Measurements from ENCODE around the gene ACKR2.

The ACKR2 gene

GRCh38 chr3:42884324-42884723 lies 75.1 kb downstream of the ACKR2 start:
- Histone ChIP-seq H3K14ac (ENCODE audit: low read length) (no peak overlapping the region), H2BK120ac (ENCODE audit: insufficient read depth, low read length, poor library complexity) (no peak overlapping the region), H3K27me3 (ENCODE audit: insufficient read depth, low read length) (no peaks in the 10 kb centered on the region)

GRCh38 chr3:42886294-42886822 lies 77.1 kb downstream of the ACKR2 start:
- H3K36me3 ChIP-seq (ENCODE audit: control insufficient read depth in 1 of 2, insufficient read depth in 2 of 2, low read length in 2 of 2): no peaks in the 10 kb centered on the region
- no peak overlapping the region for H4K8ac ChIP-seq (ENCODE audit: low read depth, low read length)
- H3K4ac ChIP-seq (ENCODE audit: low read depth, low read length): no peak overlapping the region
- H2BK5ac ChIP-seq (ENCODE audit: low read depth, low read length, poor library complexity): no peak overlapping the region
- H2AK5ac ChIP-seq (ENCODE audit: low read length): no peak overlapping the region
- no peaks in the 10 kb centered on the region for H3K9me3 ChIP-seq (ENCODE audit: insufficient read depth, low read depth, low read length)
- no peaks in the 10 kb centered on the region for H3K4me1 ChIP-seq (ENCODE audit: control insufficient read depth in 1 of 2, insufficient read depth in 2 of 2, low read length in 2 of 2)
- no peak overlapping the region for H2BK12ac ChIP-seq (ENCODE audit: low read length)
- no peak for DNase-seq
- no peak overlapping the region for H3K18ac ChIP-seq (ENCODE audit: low read length)
- H3K4me2 ChIP-seq (ENCODE audit: low read length): no peak overlapping the region
- no peaks in the 10 kb centered on the region for H3K79me2 ChIP-seq (ENCODE audit: control insufficient read depth, insufficient read depth, low read length, poor library complexity)
- WGBS (ENCODE audit: extremely low coverage, insufficient coverage, insufficient read length): no CpG with 5 or more reads among the region's 1 CpG
- H4K91ac ChIP-seq (ENCODE audit: low read depth, low read length): no peak overlapping the region
- no peak overlapping the region for H2AFZ ChIP-seq (ENCODE audit: insufficient read depth, low read length, poor library complexity)
- no peak overlapping the region for H2BK120ac ChIP-seq (ENCODE audit: insufficient read depth, low read length, poor library complexity)
- no peaks in the 10 kb centered on the region for H3K27me3 ChIP-seq (ENCODE audit: insufficient read depth, low read length)
- no peaks in the 10 kb centered on the region for H3K79me1 ChIP-seq (ENCODE audit: low read length)
- H3K27ac ChIP-seq (ENCODE audit: low read depth, low read length): no peak overlapping the region
- H4K12ac ChIP-seq (ENCODE audit: low read depth, low read length): no peak overlapping the region
- H3K4me3 ChIP-seq (ENCODE audit: low read depth, low read length): no peak overlapping the region
- H3K14ac ChIP-seq (ENCODE audit: low read length): no peak overlapping the region
- H3K9ac ChIP-seq (ENCODE audit: low read length): no peak overlapping the region
- H3K23ac ChIP-seq (ENCODE audit: low read length): no peak overlapping the region

More at GRCh38 chr3:42884324-42884723, 75.1 kb downstream of the ACKR2 start:
- Histone ChIP-seq H3K79me2 (ENCODE audit: control insufficient read depth, insufficient read depth, low read length, poor library complexity) (peaks cover 6% of the 10 kb centered on the region), H3K36me3 (ENCODE audit: control insufficient read depth in 1 of 2, insufficient read depth in 2 of 2, low read length in 2 of 2) (no peaks in the 10 kb centered on the region), H4K12ac (ENCODE audit: low read depth, low read length) (no peak overlapping the region), H3K79me1 (ENCODE audit: low read length) (peaks cover 6% of the 10 kb centered on the region), H3K27ac (ENCODE audit: low read depth, low read length) (no peak overlapping the region), H3K4me3 (ENCODE audit: low read depth, low read length) (no peak overlapping the region), H3K4me1 (ENCODE audit: control insufficient read depth in 1 of 2, insufficient read depth in 2 of 2, low read length in 2 of 2) (peaks cover 5 to 8% of the 10 kb centered on the region in 2 experiments), H3K4me2 (ENCODE audit: low read length) (no peak overlapping the region), H4K8ac (ENCODE audit: low read depth, low read length) (no peak overlapping the region), H2BK12ac (ENCODE audit: low read length) (no peak overlapping the region), H3K23ac (ENCODE audit: low read length) (no peak overlapping the region), H2AK5ac (ENCODE audit: low read length) (no peak overlapping the region), H3K9ac (ENCODE audit: low read length) (no peak overlapping the region), H3K9me3 (ENCODE audit: insufficient read depth, low read depth, low read length) (no peaks in the 10 kb centered on the region), H2BK5ac (ENCODE audit: low read depth, low read length, poor library complexity) (no peak overlapping the region), H3K18ac (ENCODE audit: low read length) (no peak overlapping the region), H2AFZ (ENCODE audit: insufficient read depth, low read length, poor library complexity) (no peak overlapping the region), H4K91ac (ENCODE audit: low read depth, low read length) (no peak overlapping the region), H3K4ac (ENCODE audit: low read depth, low read length) (no peak overlapping the region)
- no peak for DNase-seq
- WGBS (ENCODE audit: extremely low coverage, insufficient coverage, insufficient read length): no CpG with 5 or more reads among the region's 2 CpGs

GRCh38 chr3:42887084-42887483 lies 77.8 kb downstream of the ACKR2 start:
- no peaks in the 10 kb centered on the region for H3K36me3 ChIP-seq (ENCODE audit: control insufficient read depth in 1 of 2, insufficient read depth in 2 of 2, low read length in 2 of 2)
- no peak overlapping the region for H3K4me2 ChIP-seq (ENCODE audit: low read length)
- H4K8ac ChIP-seq (ENCODE audit: low read depth, low read length): no peak overlapping the region
- no peak overlapping the region for H2AFZ ChIP-seq (ENCODE audit: insufficient read depth, low read length, poor library complexity)
- WGBS (ENCODE audit: extremely low coverage, insufficient coverage, insufficient read length): no CpG with 5 or more reads among the region's 3 CpGs
- no peak overlapping the region for H3K4ac ChIP-seq (ENCODE audit: low read depth, low read length)
- H2BK12ac ChIP-seq (ENCODE audit: low read length): no peak overlapping the region
- H3K9ac ChIP-seq (ENCODE audit: low read length): no peak overlapping the region
- H4K91ac ChIP-seq (ENCODE audit: low read depth, low read length): no peak overlapping the region
- H3K18ac ChIP-seq (ENCODE audit: low read length): no peak overlapping the region
- H3K4me1 ChIP-seq (ENCODE audit: control insufficient read depth in 1 of 2, insufficient read depth in 2 of 2, low read length in 2 of 2): no peaks in the 10 kb centered on the region
- H3K79me2 ChIP-seq (ENCODE audit: control insufficient read depth, insufficient read depth, low read length, poor library complexity): no peaks in the 10 kb centered on the region
- H2AK5ac ChIP-seq (ENCODE audit: low read length): no peak overlapping the region
- H3K27me3 ChIP-seq (ENCODE audit: insufficient read depth, low read length): no peaks in the 10 kb centered on the region
- no peak overlapping the region for H2BK120ac ChIP-seq (ENCODE audit: insufficient read depth, low read length, poor library complexity)
- no peaks in the 10 kb centered on the region for H3K79me1 ChIP-seq (ENCODE audit: low read length)
- no peak overlapping the region for H4K12ac ChIP-seq (ENCODE audit: low read depth, low read length)
- DNase-seq: no peak
- H3K9me3 ChIP-seq (ENCODE audit: insufficient read depth, low read depth, low read length): no peaks in the 10 kb centered on the region
- no peak overlapping the region for H2BK5ac ChIP-seq (ENCODE audit: low read depth, low read length, poor library complexity)
- H3K14ac ChIP-seq (ENCODE audit: low read length): no peak overlapping the region
- no peak overlapping the region for H3K4me3 ChIP-seq (ENCODE audit: low read depth, low read length)
- no peak overlapping the region for H3K23ac ChIP-seq (ENCODE audit: low read length)
- no peak overlapping the region for H3K27ac ChIP-seq (ENCODE audit: low read depth, low read length)

GRCh38 chr3:42891042-42891441 lies 81.8 kb downstream of the ACKR2 start:
- Histone ChIP-seq H3K4me1 (ENCODE audit: control insufficient read depth in 1 of 2, insufficient read depth in 2 of 2, low read length in 2 of 2) (no peaks in the 10 kb centered on the region), H3K9me3 (ENCODE audit: insufficient read depth, low read depth, low read length) (no peaks in the 10 kb centered on the region), H3K14ac (ENCODE audit: low read length) (no peak overlapping the region), H3K18ac (ENCODE audit: low read length) (no peak overlapping the region), H3K36me3 (ENCODE audit: control insufficient read depth in 1 of 2, insufficient read depth in 2 of 2, low read length in 2 of 2) (no peaks in the 10 kb centered on the region), H3K27ac (ENCODE audit: low read depth, low read length) (no peak overlapping the region), H3K23ac (ENCODE audit: low read length) (no peak overlapping the region), H3K9ac (ENCODE audit: low read length) (no peak overlapping the region), H2BK5ac (ENCODE audit: low read depth, low read length, poor library complexity) (no peak overlapping the region), H3K79me1 (ENCODE audit: low read length) (no peaks in the 10 kb centered on the region), H2AK5ac (ENCODE audit: low read length) (no peak overlapping the region), H3K79me2 (ENCODE audit: control insufficient read depth, insufficient read depth, low read length, poor library complexity) (no peaks in the 10 kb centered on the region), H4K12ac (ENCODE audit: low read depth, low read length) (no peak overlapping the region), H2AFZ (ENCODE audit: insufficient read depth, low read length, poor library complexity) (no peak overlapping the region), H4K91ac (ENCODE audit: low read depth, low read length) (no peak overlapping the region), H3K4me3 (ENCODE audit: low read depth, low read length) (no peak overlapping the region), H3K4ac (ENCODE audit: low read depth, low read length) (no peak overlapping the region), H3K27me3 (ENCODE audit: insufficient read depth, low read length) (no peaks in the 10 kb centered on the region), H2BK12ac (ENCODE audit: low read length) (no peak overlapping the region), H4K8ac (ENCODE audit: low read depth, low read length) (no peak overlapping the region), H2BK120ac (ENCODE audit: insufficient read depth, low read length, poor library complexity) (no peak overlapping the region), H3K4me2 (ENCODE audit: low read length) (no peak overlapping the region)
- no CpG with 5 or more reads among the region's 2 CpGs for WGBS (ENCODE audit: extremely low coverage, insufficient coverage, insufficient read length)
- DNase-seq: no peak
